ENCODE measurements around the gene ZNF653.
A peak's percentile ranks its signal among the peaks of the same experiment; 100 is the strongest.

ZNF653 gene

GRCh38 chr19:11489378-11489777, 16.3 kb downstream of the ZNF653 start:
- H3K9ac ChIP-seq (ENCODE audit: low read length) = no peak overlapping the region
- H2BK120ac ChIP-seq (ENCODE audit: low read depth, low read length) = no peak overlapping the region
- DNase-seq = no peak
- no peaks in the 10 kb centered on the region for H3K27me3 ChIP-seq (ENCODE audit: control insufficient read depth in 1 of 2, insufficient read depth in 1 of 2, low read length in 2 of 2)
- H3K4ac ChIP-seq (ENCODE audit: low read depth in 1 of 2, low read length in 2 of 2) = no peak overlapping the region
- H3K4me1 ChIP-seq (ENCODE audit: control insufficient read depth, insufficient read depth, low read depth, low read length) = no peaks in the 10 kb centered on the region
- no peak overlapping the region for H3K4me3 ChIP-seq (ENCODE audit: insufficient read depth in 1 of 2, low read depth in 1 of 2, low read length in 2 of 2)
- H2BK12ac ChIP-seq (ENCODE audit: low read length in 2 of 2) = no peak overlapping the region
- H3K9me3 ChIP-seq (ENCODE audit: control insufficient read depth, low read length) = no peaks in the 10 kb centered on the region
- H3K79me1 ChIP-seq (replicated peaks; ENCODE audit: low read length, poor library complexity, severe bottlenecking) = peaks cover 2% of the 10 kb centered on the region
- H3K27ac ChIP-seq (ENCODE audit: low read length, poor library complexity, severe bottlenecking) = no peak overlapping the region
- no peak overlapping the region for H2BK5ac ChIP-seq (ENCODE audit: low read depth, low read length, poor library complexity, severe bottlenecking)
- no peak overlapping the region for H3K14ac ChIP-seq (ENCODE audit: low read length in 2 of 2)
- H3K4me2 ChIP-seq (ENCODE audit: low read length, poor library complexity, severe bottlenecking) = no peak overlapping the region
- no peak overlapping the region for H2AK5ac ChIP-seq (ENCODE audit: low read length, severe bottlenecking)
- peaks cover 1 to 48% of the 10 kb centered on the region in 2 experiments for H3K36me3 ChIP-seq (ENCODE audit: control insufficient read depth in 1 of 2, insufficient read depth in 2 of 2, low read depth in 1 of 2, low read length in 2 of 2)
- no peak overlapping the region for H3K18ac ChIP-seq (ENCODE audit: low read depth in 1 of 2, low read length in 2 of 2)
- whole genome bisulfite sequencing = 90% methylated on average over 7 of the region's 7 CpGs
- no peak overlapping the region for H3K23ac ChIP-seq (ENCODE audit: low read length in 2 of 2)
- H2BK15ac ChIP-seq (ENCODE audit: low read depth, poor library complexity, severe bottlenecking) = no peak overlapping the region
- no peak overlapping the region for H4K8ac ChIP-seq (ENCODE audit: low read length)
- H2AFZ ChIP-seq (ENCODE audit: low read depth, low read length) = no peak overlapping the region
- H4K91ac ChIP-seq (ENCODE audit: low read length) = no peak overlapping the region

GRCh38 chr19:11486661-11487503, 18.8 kb downstream of the ZNF653 start:
- no peak overlapping the region for H2AK5ac ChIP-seq (ENCODE audit: low read length, severe bottlenecking)
- no peak overlapping the region for H4K91ac ChIP-seq (ENCODE audit: low read length)
- H3K4me1 ChIP-seq (ENCODE audit: control insufficient read depth, insufficient read depth, low read depth, low read length) = peaks cover 8% of the 10 kb centered on the region
- H3K9ac ChIP-seq (ENCODE audit: low read length) = no peak overlapping the region
- H2AFZ ChIP-seq (ENCODE audit: low read depth, low read length) = no peak overlapping the region
- no peak overlapping the region for H4K8ac ChIP-seq (ENCODE audit: low read length)
- H3K9me3 ChIP-seq (ENCODE audit: control insufficient read depth, low read length) = no peaks in the 10 kb centered on the region
- peaks cover 0 to 39% of the 10 kb centered on the region in 2 experiments for H3K36me3 ChIP-seq (ENCODE audit: control insufficient read depth in 1 of 2, insufficient read depth in 2 of 2, low read depth in 1 of 2, low read length in 2 of 2)
- peaks cover 2% of the 10 kb centered on the region for H3K79me1 ChIP-seq (replicated peaks; ENCODE audit: low read length, poor library complexity, severe bottlenecking)
- H3K4me3 ChIP-seq (ENCODE audit: insufficient read depth in 1 of 2, low read depth in 1 of 2, low read length in 2 of 2) = peak overlapping the region in 1 of 2 experiments; percentile 34
- H3K14ac ChIP-seq (ENCODE audit: low read length in 2 of 2) = no peak overlapping the region
- WGBS = 96% methylated on average over 45 of the region's 45 CpGs
- H3K27ac ChIP-seq (ENCODE audit: low read length, poor library complexity, severe bottlenecking) = no peak overlapping the region
- H2BK5ac ChIP-seq (ENCODE audit: low read depth, low read length, poor library complexity, severe bottlenecking) = no peak overlapping the region
- H3K4me2 ChIP-seq (ENCODE audit: low read length, poor library complexity, severe bottlenecking) = no peak overlapping the region
- H2BK120ac ChIP-seq (ENCODE audit: low read depth, low read length) = no peak overlapping the region
- H2BK12ac ChIP-seq (ENCODE audit: low read length in 2 of 2) = no peak overlapping the region
- no peak overlapping the region for H3K23ac ChIP-seq (ENCODE audit: low read length in 2 of 2)
- no peak overlapping the region for H3K4ac ChIP-seq (ENCODE audit: low read depth in 1 of 2, low read length in 2 of 2)
- peaks cover 10 to 11% of the 10 kb centered on the region in 2 experiments for H3K27me3 ChIP-seq (ENCODE audit: control insufficient read depth in 1 of 2, insufficient read depth in 1 of 2, low read length in 2 of 2)
- no peak for DNase-seq
- no peak overlapping the region for H2BK15ac ChIP-seq (ENCODE audit: low read depth, poor library complexity, severe bottlenecking)
- no peak overlapping the region for H3K18ac ChIP-seq (ENCODE audit: low read depth in 1 of 2, low read length in 2 of 2)

GRCh38 chr19:11485245-11485837, 20.3 kb downstream of the ZNF653 start:
- DNase-seq = no peak
- 93% methylated on average over 13 of the region's 13 CpGs for WGBS
- no peak overlapping the region for H2BK5ac ChIP-seq (ENCODE audit: low read depth, low read length, poor library complexity, severe bottlenecking)
- H2BK12ac ChIP-seq (ENCODE audit: low read length in 2 of 2) = no peak overlapping the region
- no peak overlapping the region for H3K4me2 ChIP-seq (ENCODE audit: low read length, poor library complexity, severe bottlenecking)
- no peak overlapping the region for H2BK15ac ChIP-seq (ENCODE audit: low read depth, poor library complexity, severe bottlenecking)
- H3K4me3 ChIP-seq (ENCODE audit: insufficient read depth in 1 of 2, low read depth in 1 of 2, low read length in 2 of 2) = no peak overlapping the region
- H2AK5ac ChIP-seq (ENCODE audit: low read length, severe bottlenecking) = no peak overlapping the region
- H4K91ac ChIP-seq (ENCODE audit: low read length) = no peak overlapping the region
- no peak overlapping the region for H4K8ac ChIP-seq (ENCODE audit: low read length)
- H3K4me1 ChIP-seq (ENCODE audit: control insufficient read depth, insufficient read depth, low read depth, low read length) = peaks cover 12% of the 10 kb centered on the region
- H3K79me1 ChIP-seq (replicated peaks; ENCODE audit: low read length, poor library complexity, severe bottlenecking) = peaks cover 2% of the 10 kb centered on the region
- H3K14ac ChIP-seq (ENCODE audit: low read length in 2 of 2) = no peak overlapping the region
- no peak overlapping the region for H3K9ac ChIP-seq (ENCODE audit: low read length)
- H3K23ac ChIP-seq (ENCODE audit: low read length in 2 of 2) = no peak overlapping the region
- no peak overlapping the region for H2BK120ac ChIP-seq (ENCODE audit: low read depth, low read length)
- no peak overlapping the region for H3K4ac ChIP-seq (ENCODE audit: low read depth in 1 of 2, low read length in 2 of 2)
- H2AFZ ChIP-seq (ENCODE audit: low read depth, low read length) = no peak overlapping the region
- H3K18ac ChIP-seq (ENCODE audit: low read depth in 1 of 2, low read length in 2 of 2) = no peak overlapping the region
- no peak overlapping the region for H3K27ac ChIP-seq (ENCODE audit: low read length, poor library complexity, severe bottlenecking)
- peaks cover 0 to 29% of the 10 kb centered on the region in 2 experiments for H3K36me3 ChIP-seq (ENCODE audit: control insufficient read depth in 1 of 2, insufficient read depth in 2 of 2, low read depth in 1 of 2, low read length in 2 of 2)
- peaks cover 23 to 24% of the 10 kb centered on the region in 2 experiments for H3K27me3 ChIP-seq (ENCODE audit: control insufficient read depth in 1 of 2, insufficient read depth in 1 of 2, low read length in 2 of 2)
- H3K9me3 ChIP-seq (ENCODE audit: control insufficient read depth, low read length) = no peaks in the 10 kb centered on the region

- no peak overlapping the region for H2AFZ ChIP-seq (ENCODE audit: low read depth, low read length)
- H3K27ac ChIP-seq (ENCODE audit: low read length, poor library complexity, severe bottlenecking) = no peak overlapping the region
- H4K8ac ChIP-seq (ENCODE audit: low read length) = no peak overlapping the region
- no peak overlapping the region for H2BK5ac ChIP-seq (ENCODE audit: low read depth, low read length, poor library complexity, severe bottlenecking)
- H3K14ac ChIP-seq (ENCODE audit: low read length in 2 of 2) = no peak overlapping the region
- no peak overlapping the region for H3K4me3 ChIP-seq (ENCODE audit: insufficient read depth in 1 of 2, low read depth in 1 of 2, low read length in 2 of 2)
- no peak overlapping the region for H3K23ac ChIP-seq (ENCODE audit: low read length in 2 of 2)
- peaks cover 34 to 37% of the 10 kb centered on the region in 2 experiments for H3K27me3 ChIP-seq (ENCODE audit: control insufficient read depth in 1 of 2, insufficient read depth in 1 of 2, low read length in 2 of 2)
- H2BK12ac ChIP-seq (ENCODE audit: low read length in 2 of 2) = no peak overlapping the region
- no peak overlapping the region for H2AK5ac ChIP-seq (ENCODE audit: low read length, severe bottlenecking)
- no peak overlapping the region for H3K4ac ChIP-seq (ENCODE audit: low read depth in 1 of 2, low read length in 2 of 2)
- peaks cover 21% of the 10 kb centered on the region for H3K4me1 ChIP-seq (ENCODE audit: control insufficient read depth, insufficient read depth, low read depth, low read length)
- H4K91ac ChIP-seq (ENCODE audit: low read length) = no peak overlapping the region
- no peak overlapping the region for H3K4me2 ChIP-seq (ENCODE audit: low read length, poor library complexity, severe bottlenecking)
- H3K36me3 ChIP-seq (ENCODE audit: control insufficient read depth in 1 of 2, insufficient read depth in 2 of 2, low read depth in 1 of 2, low read length in 2 of 2) = peaks cover 0 to 18% of the 10 kb centered on the region in 2 experiments
- H2BK120ac ChIP-seq (ENCODE audit: low read depth, low read length) = no peak overlapping the region
- no peak overlapping the region for H3K18ac ChIP-seq (ENCODE audit: low read depth in 1 of 2, low read length in 2 of 2)
- no peaks in the 10 kb centered on the region for H3K9me3 ChIP-seq (ENCODE audit: control insufficient read depth, low read length)
- WGBS = 89% methylated on average over 37 of the region's 57 CpGs
- no peak overlapping the region for H2BK15ac ChIP-seq (ENCODE audit: low read depth, poor library complexity, severe bottlenecking)
- no peak overlapping the region for H3K9ac ChIP-seq (ENCODE audit: low read length)
- no peak for DNase-seq
- H3K79me1 ChIP-seq (replicated peaks; ENCODE audit: low read length, poor library complexity, severe bottlenecking) = no peaks in the 10 kb centered on the region
Measured at GRCh38 chr19:11483366-11484111, 22.1 kb downstream of the ZNF653 start.
